Stimulated activated CD8-positive, alpha-beta memory T cell treated with anti-CD3 and anti-CD28 coated beads, Interleukin-12 subunit alpha, Interleukin-12 subunit beta, amount 100 ng/mL, for 4 hours (primary cell): ENCODE measurements around the gene PDE6G.
"Not testable (repeated sequence)": the region's sequence is repeated elsewhere in the genome, so short reads cannot be mapped to it uniquely, and the experiment has no call there.

Source experiments
- DNase-seq: peaks from one replicate; pipeline ENCODE4 v3.0.0-alpha.2; 2020; ENCODE audit warnings: low read depth

The PDE6G gene

DNA sequence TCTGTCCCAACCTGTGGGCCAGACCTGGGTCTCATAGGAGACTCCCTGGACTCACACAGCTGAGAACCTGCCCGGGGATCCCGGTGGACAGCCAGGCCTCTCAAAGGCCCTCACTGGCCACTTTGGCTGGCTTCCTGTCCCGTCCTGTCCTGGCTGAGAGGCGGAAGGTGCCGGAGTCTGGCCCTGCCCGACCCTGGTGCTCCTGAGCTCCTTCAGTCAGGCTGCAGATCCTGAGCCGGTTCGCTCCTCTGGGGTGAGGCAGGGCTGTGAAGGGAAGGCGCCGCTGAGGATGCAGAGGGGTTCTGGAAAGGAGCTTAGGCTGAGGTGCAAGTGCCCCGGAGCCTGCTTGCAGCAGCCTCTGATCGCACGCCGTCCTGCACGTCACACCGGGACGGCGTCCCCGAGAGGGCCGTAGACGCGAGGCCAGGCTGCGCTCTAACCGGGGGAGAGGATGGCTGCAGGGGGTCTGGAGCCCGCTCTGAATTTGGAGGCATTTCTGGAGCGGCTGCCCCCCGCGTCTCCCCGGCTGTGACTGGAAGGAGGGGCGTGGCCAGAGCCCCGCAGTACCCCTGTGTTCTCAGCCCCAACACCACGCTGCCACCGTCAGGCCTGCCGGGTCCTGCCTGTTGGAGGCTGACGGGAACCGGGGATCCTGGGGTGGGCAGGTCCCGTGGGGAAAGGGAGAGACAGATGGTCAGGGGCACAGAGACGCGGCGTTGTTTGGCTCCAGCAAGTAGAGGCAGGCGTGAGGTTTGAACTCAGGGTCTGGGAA, 31.6 kb upstream of the PDE6G start:
- DNase-seq, result no peak

DNA sequence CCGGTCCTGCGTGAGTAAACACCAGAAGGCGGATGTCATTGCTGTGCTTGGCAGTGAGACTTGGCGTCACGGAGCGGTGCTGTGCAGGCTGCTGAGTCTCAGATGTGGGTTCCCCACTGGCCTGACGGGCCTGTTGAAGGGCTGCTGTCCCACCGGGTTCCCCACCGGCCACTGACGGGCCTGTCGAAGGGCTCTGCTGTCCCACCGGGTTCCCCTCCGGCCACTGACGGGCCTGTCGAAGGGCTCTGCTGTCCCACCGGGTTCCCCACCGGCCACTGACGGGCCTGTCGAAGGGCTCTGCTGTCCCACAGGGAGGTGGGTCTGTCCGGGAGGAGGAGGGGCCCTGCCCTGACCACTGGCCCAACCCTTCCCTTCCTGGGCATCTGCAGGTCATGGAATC, 30.3 kb upstream of the PDE6G start:
- DNase-seq, result no peak

DNA sequence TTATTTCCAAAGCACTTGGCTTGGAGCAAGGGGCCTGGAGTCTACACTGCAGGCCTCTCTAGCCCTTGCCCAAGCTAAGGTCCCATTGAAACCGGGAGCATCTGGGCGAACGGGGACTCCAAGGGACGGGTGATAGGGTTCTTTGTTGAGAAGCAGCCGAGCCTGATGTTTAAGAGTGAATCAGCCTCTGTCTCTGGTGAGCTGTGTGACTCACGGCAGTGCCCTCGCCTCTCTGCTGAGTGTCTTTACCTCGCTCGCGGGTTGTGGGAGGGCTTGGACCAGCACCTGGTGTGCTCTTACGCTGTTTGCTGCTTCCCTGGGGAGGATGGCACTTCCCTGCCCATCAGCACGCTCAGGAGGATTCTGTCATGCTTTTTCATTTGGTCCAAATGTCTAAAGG, 28.8 kb upstream of the PDE6G start:
- DNase-seq, result no peak

DNA sequence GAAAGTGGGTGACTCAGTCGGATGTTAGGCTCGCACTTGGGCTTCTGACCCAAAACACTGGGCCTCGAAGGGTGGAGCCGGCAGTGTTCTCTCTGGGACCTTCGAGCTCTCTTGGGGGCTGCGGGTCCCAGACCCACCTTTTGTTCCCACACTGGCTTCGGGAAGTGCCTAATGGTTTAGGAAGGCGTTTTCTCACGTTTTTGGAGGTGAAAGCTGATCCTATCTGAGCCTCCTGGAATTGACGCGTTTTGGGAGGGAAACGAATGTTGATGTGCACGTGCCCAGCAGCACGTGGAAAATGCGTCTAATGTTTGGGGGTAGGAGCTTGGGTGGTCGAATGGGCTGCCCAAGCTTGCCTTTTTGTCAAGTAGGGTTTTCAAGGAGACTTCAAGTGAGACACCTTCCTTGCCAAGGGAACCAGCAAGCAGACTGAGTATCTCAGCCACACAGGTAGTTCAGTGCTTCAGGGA, 28.1 kb upstream of the PDE6G start:
- DNase-seq, result no peak

DNA sequence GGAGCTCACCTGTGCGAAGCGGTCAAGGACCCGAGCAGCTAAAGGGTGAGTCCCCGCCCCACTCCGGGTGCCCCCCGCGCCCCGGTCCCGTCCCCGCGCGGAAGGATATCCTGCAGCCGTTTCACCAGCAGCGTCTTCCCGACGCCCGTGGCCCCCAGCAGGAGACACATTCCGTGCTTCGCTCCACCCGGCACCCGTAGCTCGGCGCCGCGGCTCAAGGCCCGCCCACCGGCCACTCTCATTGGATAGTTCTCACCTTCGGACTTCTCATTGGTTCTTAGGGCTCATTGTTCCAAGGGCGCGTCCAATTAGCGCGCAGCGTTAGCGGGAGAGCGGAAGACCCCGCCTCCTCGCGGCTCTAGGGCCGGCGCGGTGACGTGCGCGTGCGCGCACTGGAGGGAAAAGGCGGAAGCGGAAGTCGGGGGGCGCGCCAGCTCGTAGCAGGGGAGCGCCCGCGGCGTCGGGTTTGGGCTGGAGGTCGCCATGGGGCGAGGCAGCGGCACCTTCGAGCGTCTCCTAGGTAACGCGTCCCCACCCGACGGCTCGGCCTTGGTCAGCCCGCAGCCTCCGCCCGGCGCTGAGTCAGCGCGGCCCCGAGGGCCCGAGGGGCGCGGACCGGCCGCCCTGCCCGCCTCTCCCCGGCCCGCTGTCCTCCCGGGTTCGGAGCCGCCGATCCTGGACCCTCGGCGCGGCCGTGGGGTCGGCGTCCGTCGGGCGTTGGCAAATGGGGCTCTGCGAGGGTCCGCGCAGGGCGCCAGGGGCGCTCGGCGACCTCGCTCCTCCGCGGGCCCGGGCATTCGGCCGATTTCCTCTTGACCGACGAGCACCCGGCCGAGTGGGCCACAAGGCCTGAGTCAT, 27.5 kb upstream of the PDE6G start, which contains the start of the genes ARL16 and HGS:
Gene ARL16 (minus strand): TSS at position 214 of the 858 bp plus-strand sequence. CDS start 44 bp downstream, at position 170.
Gene HGS (plus strand): TSS at position 428 of the 858 bp plus-strand sequence. CDS start 56 bp downstream, at position 484.
- DNase-seq, result peak; percentile 96

DNA sequence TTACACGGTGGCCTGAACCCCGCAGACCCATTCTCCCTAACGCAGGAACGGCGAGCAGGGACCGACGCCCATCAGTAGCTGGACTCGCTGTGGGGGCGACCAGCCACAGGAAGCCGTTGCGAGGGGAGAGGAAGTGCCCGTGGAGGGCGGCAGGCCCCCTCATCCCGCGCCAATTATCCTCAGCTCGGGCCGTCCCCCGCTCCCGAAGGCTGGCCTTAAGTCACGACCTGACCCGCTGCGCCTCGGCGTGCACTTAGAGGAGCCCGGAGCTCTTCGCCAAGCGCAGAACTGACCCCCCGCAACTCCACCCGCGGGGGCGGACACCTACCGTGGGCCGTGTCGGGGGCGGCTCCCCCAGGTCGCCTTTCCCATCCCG, 26.9 kb upstream of the PDE6G start:
- no peak for DNase-seq

DNA sequence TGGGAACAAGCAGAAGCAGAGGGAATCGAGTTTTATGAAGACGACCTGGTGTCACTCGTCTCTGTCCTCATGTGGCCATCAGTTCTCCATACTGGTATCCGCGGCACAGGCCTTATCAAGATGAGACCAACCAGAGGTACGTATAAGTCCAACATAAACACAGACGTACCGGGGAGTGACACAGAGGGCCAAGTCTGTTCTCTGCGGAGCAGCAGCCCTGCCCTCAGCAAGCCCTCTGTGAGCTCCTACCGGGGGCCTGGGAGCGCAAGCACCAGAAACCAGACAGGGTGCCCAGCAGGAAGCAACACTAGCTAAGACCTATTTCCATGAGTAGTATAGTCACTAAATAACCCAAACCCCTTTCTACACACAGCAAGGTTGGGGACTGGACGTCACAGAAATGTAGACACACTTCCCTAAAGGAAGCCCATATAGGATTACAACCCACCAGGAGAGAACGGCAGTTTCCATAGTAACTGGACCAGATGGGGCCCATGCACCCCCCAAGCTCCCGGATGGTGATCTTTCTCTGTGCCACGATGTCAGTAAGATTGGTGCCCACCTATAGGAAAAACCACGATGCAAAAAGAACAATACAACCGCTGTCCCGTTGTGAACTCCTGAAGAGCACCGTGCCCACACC, 26.3 kb upstream of the PDE6G start:
- DNase-seq, result no peak

DNA sequence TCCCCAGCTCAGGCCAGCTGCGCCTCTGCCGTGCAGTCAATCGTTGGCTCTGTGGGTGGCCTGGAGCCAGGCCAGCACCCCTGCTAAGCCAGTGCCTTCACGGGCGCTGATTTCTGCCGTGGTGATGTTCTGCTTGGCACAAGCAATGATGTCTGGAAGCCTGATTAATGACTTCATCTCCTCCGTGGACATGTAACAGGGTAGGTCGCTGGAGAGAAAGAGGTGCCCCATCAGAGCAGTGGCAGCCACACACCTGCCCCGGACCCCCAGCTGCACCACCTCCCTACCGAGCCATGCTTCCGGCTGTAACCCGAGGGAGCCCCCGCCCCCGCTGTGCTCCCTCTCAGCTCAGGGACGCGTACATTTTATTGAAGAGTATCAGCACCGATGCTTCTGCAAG, 25.3 kb upstream of the PDE6G start:
- DNase-seq, result no peak

DNA sequence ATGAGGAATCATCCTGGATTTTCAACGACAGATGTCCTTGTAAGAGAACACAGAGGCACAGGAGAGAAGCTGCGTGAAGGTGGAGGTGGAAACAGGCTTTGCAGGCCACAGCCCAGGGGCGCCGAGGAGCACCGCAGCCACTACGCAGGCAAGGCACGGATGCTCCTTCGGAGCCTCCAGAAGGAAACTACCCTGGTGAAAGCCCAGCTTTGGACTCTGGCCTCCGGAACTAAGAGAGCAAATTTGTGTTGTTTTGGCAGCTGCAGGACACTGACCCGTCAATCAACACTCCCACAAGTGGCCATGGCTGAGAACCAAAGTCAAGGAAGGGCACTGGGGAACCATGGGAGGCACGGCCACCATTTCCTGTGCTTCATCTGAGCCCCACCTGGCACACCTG, 23.8 kb upstream of the PDE6G start:
- no peak for DNase-seq

DNA sequence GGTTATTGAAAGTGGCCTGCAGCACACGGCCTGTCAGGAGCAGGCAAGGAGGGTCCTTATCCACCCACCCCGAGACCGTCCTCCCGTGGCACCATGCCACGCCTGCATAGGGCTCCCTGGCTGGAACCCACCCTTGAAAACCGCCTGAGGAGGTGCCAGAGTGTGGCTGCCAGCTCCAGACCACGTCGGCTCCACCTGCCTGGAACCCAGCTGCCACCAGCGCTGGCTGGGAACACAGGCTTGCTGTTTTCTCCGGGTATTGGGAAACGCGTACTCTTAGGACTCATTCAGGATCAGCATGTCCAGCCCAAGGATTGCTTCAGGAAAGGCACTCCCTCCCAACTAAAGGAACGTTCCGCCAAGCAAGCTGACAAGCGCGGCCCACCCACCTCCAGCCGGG, 20.6 kb upstream of the PDE6G start:
- DNase-seq, result no peak

DNA sequence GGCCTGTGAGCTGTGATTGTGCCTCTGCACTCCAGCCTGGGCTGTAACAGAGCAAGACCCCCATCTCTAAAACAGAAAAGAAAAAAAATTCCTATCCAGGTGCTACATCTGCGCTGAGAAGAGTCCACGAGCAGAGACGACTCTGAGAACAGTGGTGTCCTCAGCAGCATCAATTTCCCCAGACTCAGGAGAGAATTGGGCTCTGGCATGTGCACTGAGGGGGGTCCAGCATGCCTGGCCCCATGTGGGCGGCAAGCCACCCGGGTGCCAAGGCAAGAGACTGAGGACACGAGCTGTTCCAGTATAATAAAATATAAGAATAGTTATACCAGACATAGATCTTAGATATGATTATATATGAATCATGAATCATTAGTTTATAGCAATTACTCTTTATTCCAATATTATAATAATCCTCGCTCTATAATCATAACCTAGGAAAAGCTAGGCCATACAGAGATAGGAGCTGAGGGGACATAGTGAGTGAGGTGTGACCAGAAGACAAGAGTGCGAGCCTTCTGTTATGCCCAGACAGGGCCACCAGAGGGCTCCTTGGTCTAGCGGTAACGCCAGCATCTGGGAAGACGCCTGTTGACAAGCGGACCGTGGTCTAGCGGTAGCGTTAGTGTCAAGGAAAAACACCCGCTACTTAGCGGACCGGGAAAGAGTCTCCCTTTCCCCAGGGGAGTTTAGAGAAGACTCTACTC, 19.3 kb upstream of the PDE6G start:
- DNase-seq, result not testable (repeated sequence)

DNA sequence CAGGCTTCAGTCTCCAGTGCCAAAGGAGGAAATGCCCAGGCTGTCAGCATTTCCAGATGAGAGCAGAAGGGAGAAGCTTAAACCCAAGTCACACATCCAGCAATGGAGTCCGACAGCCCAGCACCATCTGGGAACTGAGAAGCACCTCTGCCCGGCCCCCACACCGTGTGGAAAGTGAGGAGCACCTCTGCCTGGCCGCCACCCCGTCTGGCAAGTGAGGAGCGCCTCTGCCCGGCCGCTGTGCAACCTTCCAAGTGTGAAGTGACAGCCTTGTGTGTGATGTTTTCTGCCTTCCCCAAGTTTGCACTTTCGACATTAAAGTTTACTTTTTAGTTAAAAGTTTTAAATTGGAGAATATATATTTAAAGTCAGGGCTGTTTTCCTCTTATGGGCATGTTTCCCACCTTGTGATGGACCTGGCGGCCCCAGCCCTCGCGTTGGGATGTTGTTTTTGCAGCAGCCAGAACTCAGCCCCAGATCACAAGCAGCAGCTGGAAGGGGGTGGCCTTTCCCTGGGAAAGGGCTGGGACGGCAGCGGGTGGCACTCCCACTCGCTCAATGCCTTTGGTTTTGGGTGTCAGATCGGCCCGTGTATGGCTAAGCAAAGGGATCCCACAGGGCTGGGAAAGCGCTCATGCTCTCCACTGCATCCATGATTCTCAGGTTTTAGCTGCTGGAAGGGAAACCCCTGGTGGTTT, 17.4 kb upstream of the PDE6G start:
- no peak for DNase-seq

DNA sequence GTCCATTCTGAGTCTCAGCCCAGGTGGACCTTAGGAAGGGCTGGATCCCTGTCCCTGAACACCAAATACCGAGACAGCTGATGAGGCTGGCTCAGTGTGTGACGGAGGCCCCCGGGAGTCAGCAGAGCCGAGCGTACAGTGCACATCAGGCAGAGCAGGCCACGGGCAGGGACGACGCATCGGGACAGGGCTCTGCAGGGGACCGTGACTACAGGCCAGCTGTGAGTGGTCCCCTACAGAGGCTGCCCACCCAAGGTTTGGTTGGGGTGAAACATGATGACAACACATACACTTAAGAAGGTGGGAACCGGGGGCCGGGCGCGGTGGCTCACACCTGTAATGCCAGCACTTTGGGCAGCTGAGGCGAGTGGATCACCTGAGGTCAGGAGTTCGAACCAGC, 16.6 kb upstream of the PDE6G start:
- DNase-seq, result no peak

DNA sequence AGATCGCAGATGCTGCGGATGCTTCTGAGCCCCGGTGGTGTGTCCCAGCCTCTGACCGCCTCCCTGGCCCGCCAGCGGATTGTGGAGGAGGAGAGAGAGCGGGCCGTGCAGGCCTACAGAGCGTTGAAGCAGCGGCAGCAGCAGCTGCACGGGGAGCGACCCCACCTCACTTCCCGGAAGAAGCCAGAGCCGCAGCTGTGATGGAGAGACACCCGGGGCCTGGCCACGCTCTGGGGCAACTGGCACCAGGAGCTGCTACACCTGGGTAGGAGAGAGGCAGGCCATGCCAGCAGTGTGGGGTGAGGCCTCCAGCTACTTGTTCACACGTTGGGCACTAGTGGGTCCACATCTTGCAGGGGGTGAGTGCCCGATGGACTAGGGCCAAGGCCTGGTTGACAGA, 16.2 kb upstream of the PDE6G start:
- no peak for DNase-seq

DNA sequence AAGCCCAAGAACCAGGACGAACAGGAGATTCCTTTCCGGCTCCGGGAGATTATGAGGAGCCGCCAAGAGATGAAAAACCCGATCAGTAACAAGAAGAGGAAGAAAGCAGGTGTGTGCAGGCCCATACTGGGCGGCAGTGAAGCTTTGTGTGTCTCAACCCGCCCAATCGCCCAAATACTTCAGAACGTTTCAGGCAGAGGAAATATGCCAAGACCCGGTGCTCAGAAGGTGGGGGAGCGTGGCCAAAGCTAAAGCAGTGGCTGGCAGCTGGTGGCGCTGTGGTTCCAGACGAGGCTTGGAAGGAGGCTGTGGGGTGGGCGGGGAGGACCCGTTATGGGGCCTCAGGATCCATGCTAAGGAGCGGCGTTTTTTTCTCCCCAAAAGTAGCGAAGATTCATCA, 11.4 kb upstream of the PDE6G start:
- no peak for DNase-seq

DNA sequence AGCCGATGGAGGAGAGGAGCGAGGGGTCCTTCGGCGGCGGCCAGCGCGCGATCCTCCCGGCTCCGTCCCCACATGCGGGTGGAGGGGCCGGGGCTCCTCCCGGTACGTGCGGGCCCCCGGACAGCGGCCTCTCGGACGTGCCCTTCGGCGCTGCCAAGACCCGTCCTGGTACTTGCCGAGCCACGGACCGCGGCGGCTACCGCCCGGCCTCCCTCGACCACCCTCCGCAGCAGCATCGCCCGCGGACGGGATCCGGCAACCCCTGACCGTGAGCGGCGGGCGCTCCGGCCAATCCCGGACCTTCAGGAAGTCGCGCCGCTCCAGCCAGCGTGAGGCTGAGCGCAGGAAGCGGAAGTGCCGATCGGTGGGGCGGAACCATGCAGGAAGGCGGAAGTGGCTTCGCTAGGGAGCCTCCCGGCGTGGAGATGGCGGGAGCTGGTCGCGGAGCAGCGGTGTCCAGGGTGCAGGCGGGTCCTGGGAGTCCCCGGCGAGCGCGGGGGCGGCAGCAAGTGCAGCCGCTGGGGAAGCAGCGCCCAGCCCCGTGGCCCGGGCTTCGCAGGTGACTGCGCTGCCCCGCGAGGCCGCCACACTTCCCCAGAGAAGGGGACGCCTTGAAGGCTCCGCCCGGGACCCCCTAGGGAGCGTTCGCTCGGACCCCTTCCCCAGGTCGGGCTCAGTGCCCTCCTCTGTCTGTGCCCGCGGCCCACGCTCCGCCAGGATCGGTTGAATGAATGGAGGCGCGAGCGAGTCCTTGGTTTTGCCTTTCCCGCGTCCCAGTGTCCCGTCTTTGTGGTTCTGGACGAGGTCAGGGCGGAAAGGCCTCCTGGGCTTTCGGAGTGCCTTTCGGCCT, 10.2 kb upstream of the PDE6G start, which contains the start of the genes CCDC137 and OXLD1:
Gene CCDC137 (plus strand): TSS at position 396 of the 850 bp plus-strand sequence. CDS start 30 bp downstream, at position 426.
Gene OXLD1 (minus strand): TSS at position 264 of the 850 bp plus-strand sequence. CDS start 28 bp downstream, at position 236.
- DNase-seq, result peak; percentile 89

DNA sequence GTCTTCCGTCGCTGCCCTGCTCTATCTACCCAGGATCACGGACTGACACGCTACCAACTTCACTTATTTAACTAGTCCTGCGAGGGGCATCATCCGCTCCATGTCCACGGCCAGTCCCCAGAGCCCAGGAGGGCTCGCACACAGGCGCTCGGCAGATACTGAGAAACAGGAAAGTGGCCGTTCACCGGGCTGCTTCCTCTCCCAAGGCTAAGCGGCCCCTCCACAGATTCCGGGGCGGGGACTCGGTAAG, 9.7 kb upstream of the PDE6G start:
- DNase-seq, result no peak

DNA sequence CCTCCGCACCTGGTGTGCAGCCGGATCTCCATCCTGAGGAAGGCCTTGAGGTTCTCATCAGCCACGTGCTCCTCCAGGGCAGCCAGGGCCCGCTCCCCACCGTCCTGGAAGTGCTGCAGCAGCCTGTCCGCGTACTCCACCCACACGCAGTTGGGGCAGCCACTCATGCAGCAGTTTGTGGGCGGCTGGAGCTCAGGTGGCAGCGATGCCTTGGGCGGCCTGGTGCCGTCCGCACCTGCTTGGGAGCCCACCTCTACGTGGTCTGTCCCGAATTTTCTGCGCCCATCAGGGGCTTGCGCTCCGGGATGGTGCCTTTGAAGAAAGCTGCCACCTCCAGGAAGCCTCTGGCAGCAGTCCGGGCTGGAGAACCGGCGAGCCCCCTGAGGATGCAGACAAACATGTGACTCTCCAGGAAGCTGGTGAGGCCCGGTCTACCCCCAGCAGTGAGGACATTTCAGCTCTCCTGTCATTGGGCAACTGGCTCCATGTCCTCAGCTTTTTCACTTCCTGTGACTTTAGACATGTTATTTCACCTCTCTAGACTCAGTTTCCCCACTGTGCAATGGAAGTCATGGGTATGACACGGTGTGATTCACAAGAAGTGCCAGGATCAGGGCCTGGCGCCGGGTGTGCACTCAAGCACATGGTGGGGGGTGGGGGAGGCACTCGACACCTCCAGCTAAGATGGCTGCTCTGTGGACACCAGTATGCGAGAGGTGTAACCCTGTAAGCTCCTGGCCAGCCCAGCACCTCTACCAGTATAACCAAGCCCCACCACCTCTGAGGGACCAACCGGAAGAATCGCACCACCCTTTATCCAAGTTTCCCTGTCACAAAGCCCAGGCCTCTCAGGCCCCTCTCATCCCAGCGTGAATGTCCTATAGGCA, 9.1 kb upstream of the PDE6G start:
- peak; percentile 44 for DNase-seq

DNA sequence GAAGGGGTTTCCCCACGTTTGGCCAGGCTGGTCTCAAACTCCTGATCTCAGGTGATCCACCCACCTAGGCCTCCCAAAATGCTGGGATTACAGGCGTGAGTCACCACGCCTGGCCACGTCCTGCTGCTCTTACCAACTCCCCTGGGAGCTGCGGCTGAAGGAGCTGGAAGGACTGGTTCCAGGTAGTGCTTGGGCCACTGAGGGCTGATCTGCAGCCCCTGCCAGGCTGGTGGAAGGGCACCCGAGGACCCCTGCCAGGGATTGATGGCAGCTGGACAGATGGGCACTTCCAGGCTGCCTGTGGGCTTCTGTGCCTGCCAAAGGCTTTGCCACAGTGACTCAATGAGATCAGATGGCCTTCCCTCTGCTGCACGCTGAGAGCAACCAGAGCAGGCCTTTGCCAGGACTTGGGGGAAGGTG, 7.7 kb upstream of the PDE6G start:
- no peak for DNase-seq
